Neural progenitor cell (in vitro differentiated cells): Measurements from ENCODE around the gene BTBD9. TPM values are rescaled to one million over a fixed set of nuclear protein-coding genes. Genes with fewer than 3 reads are reported as not detected.

Source experiments
- DNase-seq: peaks from one replicate; pipeline ENCODE4 v3.0.0-alpha.2; 2016; ENCODE audit warnings: low spot score
- H2AFZ ChIP-seq: fragments of 200-600 bp; sonication (generic); replicated peaks from 2 replicates; pipeline ENCODE4 v1.6.1; 2016; ENCODE audit warnings: antibody characterized with exemption
- H3F3A ChIP-seq: fragments of 200-600 bp; sonication (generic); 2 replicates; pipeline ENCODE4 v1.6.1; 2016; ENCODE audit warnings: antibody characterized with exemption, low read depth
- H3K27ac ChIP-seq: fragments of 200-600 bp; sonication (generic); 2 replicates; pipeline ENCODE4 v1.5.1; 2016; ENCODE audit warnings: mild to moderate bottlenecking
- H3K27me3 ChIP-seq: fragments of 200-600 bp; sonication (generic); 2 replicates; pipeline ENCODE4 v1.6.1; 2016; ENCODE audit warnings: mild to moderate bottlenecking, moderate library complexity
- H3K36me3 ChIP-seq: fragments of 200-600 bp; sonication (generic); 2 replicates; pipeline ENCODE4 v1.5.1; 2016
- H3K4me1 ChIP-seq: fragments of 200-600 bp; sonication (generic); 2 replicates; pipeline ENCODE4 v1.6.1; 2016; ENCODE audit warnings: mixed run types
- H3K4me2 ChIP-seq: fragments of 200-600 bp; sonication (generic); 2 replicates; pipeline ENCODE4 v1.6.1; 2016
- H3K4me3 ChIP-seq: fragments of 200-600 bp; sonication (generic); 2 replicates; pipeline ENCODE4 v1.5.1; 2016
- H3K79me2 ChIP-seq: fragments of 200-600 bp; sonication (generic); 2 replicates; pipeline ENCODE4 v1.6.1; 2016; ENCODE audit warnings: low read depth
- H3K9ac ChIP-seq: fragments of 200-600 bp; sonication (generic); 2 replicates; pipeline ENCODE4 v1.6.1; 2016
- H3K9me3 ChIP-seq: fragments of 200-600 bp; sonication (generic); 2 replicates; pipeline ENCODE4 v1.5.1; 2016; ENCODE audit warnings: low read depth
- H4K20me1 ChIP-seq: fragments of 200-600 bp; sonication (generic); 2 replicates; pipeline ENCODE4 v1.6.1; 2016; ENCODE audit warnings: low read depth
- H3K27ac Mint-ChIP-seq: 3 replicates; pipeline ENCODE4 v1.8.0; 2021; ENCODE audit warnings: mixed read lengths
- H3K27me3 Mint-ChIP-seq: 2 replicates; pipeline ENCODE4 v1.8.0; 2022; ENCODE audit warnings: low read depth, mild to moderate bottlenecking, inconsistent platforms, moderate library complexity, mixed read lengths; ENCODE audit not compliant: insufficient read depth
- H3K36me3 Mint-ChIP-seq: 3 replicates; pipeline ENCODE4 v1.8.0; 2021; ENCODE audit warnings: mixed read lengths
- H3K4me1 Mint-ChIP-seq: 3 replicates; pipeline ENCODE4 v1.8.0; 2021; ENCODE audit warnings: mixed read lengths
- H3K4me3 Mint-ChIP-seq: 3 replicates; pipeline ENCODE4 v1.8.0; 2021; ENCODE audit warnings: mild to moderate bottlenecking, moderate library complexity, mixed read lengths
- H3K9me3 Mint-ChIP-seq: 3 replicates; pipeline ENCODE4 v1.8.0; 2020; ENCODE audit warnings: mixed read lengths
- CTCF ChIP-seq: fragments of 200-600 bp; sonication (generic); IDR thresholded peaks from 2 replicates; pipeline ENCODE4 v1.5.1; 2017; ENCODE audit warnings: antibody characterized with exemption, mild to moderate bottlenecking
- EZH2 ChIP-seq: fragments of 200-600 bp; sonication (generic); IDR thresholded peaks from 2 replicates; pipeline ENCODE4 v1.6.1; 2017; ENCODE audit warnings: antibody characterized with exemption, mild to moderate bottlenecking, moderate library complexity
- EZH2phosphoT487 ChIP-seq: fragments of 200-600 bp; sonication (generic); IDR thresholded peaks from 2 replicates; pipeline ENCODE4 v1.6.1; 2017; ENCODE audit warnings: antibody characterized with exemption
- total RNA-seq: library from RNA; depleted of rRNA; stranded (reverse); fragments of >200 nt; gene quantifications from 2 replicates; pipeline ENCODE4 v1.2.3, GENCODE V29; 2015; ENCODE audit warnings: low replicate concordance

Gene BTBD9
- total RNA-seq, 1 donor from 2014 or later: 16.9 TPM

GRCh38 chr6:38143191-38144150 lies 496.3 kb downstream of the BTBD9 start:
- no peak for DNase-seq
- H3K4me1 Mint-ChIP-seq: peaks cover 48% of the 10 kb centered on the region
- peaks cover 85% of the 10 kb centered on the region for H4K20me1 ChIP-seq

GRCh38 chr6:38142178-38142902 lies 497.4 kb downstream of the BTBD9 start:
- Histone ChIP-seq H3K9me3 (no peaks in the 10 kb centered on the region), H4K20me1 (peaks cover 83% of the 10 kb centered on the region), H3K27ac (peak overlapping the region; percentile 72), H3K4me2 (peak overlapping the region; percentile 62), H3K4me1 (peaks cover 57% of the 10 kb centered on the region), H3K4me3 (no peak overlapping the region), H3K9ac (no peak overlapping the region), H3K36me3 (no peaks in the 10 kb centered on the region), H3K79me2 (peaks cover 18% of the 10 kb centered on the region), H3F3A (peaks cover 28% of the 10 kb centered on the region), H2AFZ (no peak overlapping the region), H3K27me3 (no peaks in the 10 kb centered on the region)
- TF ChIP-seq EZH2phosphoT487 (no peak), EZH2 (no peak), CTCF (no peak)
- peaks cover 46% of the 10 kb centered on the region for H3K4me1 Mint-ChIP-seq
- no peak overlapping the region for H3K4me3 Mint-ChIP-seq
- no peaks in the 10 kb centered on the region for H3K27me3 Mint-ChIP-seq
- peaks cover 14% of the 10 kb centered on the region for H3K36me3 Mint-ChIP-seq
- no peak overlapping the region for H3K27ac Mint-ChIP-seq
- DNase-seq: peak; percentile 21
- H3K9me3 Mint-ChIP-seq: no peaks in the 10 kb centered on the region

More at GRCh38 chr6:38143191-38144150, 496.3 kb downstream of the BTBD9 start:
- Histone ChIP-seq H3K27ac (no peak overlapping the region), H3K4me1 (peaks cover 58% of the 10 kb centered on the region), H3K4me3 (no peak overlapping the region), H3K4me2 (no peak overlapping the region), H3K27me3 (no peaks in the 10 kb centered on the region), H3K79me2 (peaks cover 27% of the 10 kb centered on the region), H2AFZ (no peak overlapping the region), H3F3A (peaks cover 20% of the 10 kb centered on the region), H3K36me3 (no peaks in the 10 kb centered on the region), H3K9ac (no peak overlapping the region), H3K9me3 (no peaks in the 10 kb centered on the region)
- peaks cover 14% of the 10 kb centered on the region for H3K36me3 Mint-ChIP-seq
- H3K9me3 Mint-ChIP-seq: no peaks in the 10 kb centered on the region
- no peaks in the 10 kb centered on the region for H3K27me3 Mint-ChIP-seq
- H3K4me3 Mint-ChIP-seq: no peak overlapping the region
- H3K27ac Mint-ChIP-seq: peak overlapping the region; percentile 1
- no peak for TF ChIP-seq EZH2phosphoT487
- no peak for TF ChIP-seq EZH2
- no peak for TF ChIP-seq CTCF

GRCh38 chr6:38141716-38142115 lies 498.0 kb downstream of the BTBD9 start:
- DNase-seq: no peak
- Mint-ChIP-seq H3K9me3 (no peaks in the 10 kb centered on the region), H3K27me3 (no peaks in the 10 kb centered on the region), H3K36me3 (peaks cover 14% of the 10 kb centered on the region), H3K27ac (no peak overlapping the region), H3K4me3 (no peak overlapping the region), H3K4me1 (peaks cover 46% of the 10 kb centered on the region)
- H2AFZ ChIP-seq: no peak overlapping the region
- peak overlapping the region; percentile 72 for H3K27ac ChIP-seq
- no peak overlapping the region for H3K9ac ChIP-seq
- no peaks in the 10 kb centered on the region for H3K9me3 ChIP-seq
- H3K4me3 ChIP-seq: no peak overlapping the region
- H3K79me2 ChIP-seq: peaks cover 12% of the 10 kb centered on the region
- peaks cover 34% of the 10 kb centered on the region for H3F3A ChIP-seq
- H3K4me2 ChIP-seq: peak overlapping the region; percentile 62
- H3K4me1 ChIP-seq: peaks cover 58% of the 10 kb centered on the region
- TF ChIP-seq EZH2phosphoT487 (no peak), CTCF (no peak), EZH2 (no peak)
- no peaks in the 10 kb centered on the region for H3K36me3 ChIP-seq
- peaks cover 83% of the 10 kb centered on the region for H4K20me1 ChIP-seq
- no peaks in the 10 kb centered on the region for H3K27me3 ChIP-seq
